C4-2B (cell line): ENCODE measurements around the gene DNLZ.

Source experiments
- H3K27ac ChIP-seq: fragments of 450-650 bp; 2 replicates; pipeline ENCODE4 v1.5.1; 2017
- ZFX ChIP-seq: fragments of 450-650 bp; IDR thresholded peaks from 2 replicates; pipeline ENCODE4 v1.6.1; 2017
- TF ChIP-seq, protein P1 (sequence below): fragments of 450-650 bp; conservative IDR thresholded peaks from 2 replicates; pipeline ENCODE4 v1.5.1; 2017; ENCODE audit warnings: mild to moderate bottlenecking

DNLZ gene

DNA sequence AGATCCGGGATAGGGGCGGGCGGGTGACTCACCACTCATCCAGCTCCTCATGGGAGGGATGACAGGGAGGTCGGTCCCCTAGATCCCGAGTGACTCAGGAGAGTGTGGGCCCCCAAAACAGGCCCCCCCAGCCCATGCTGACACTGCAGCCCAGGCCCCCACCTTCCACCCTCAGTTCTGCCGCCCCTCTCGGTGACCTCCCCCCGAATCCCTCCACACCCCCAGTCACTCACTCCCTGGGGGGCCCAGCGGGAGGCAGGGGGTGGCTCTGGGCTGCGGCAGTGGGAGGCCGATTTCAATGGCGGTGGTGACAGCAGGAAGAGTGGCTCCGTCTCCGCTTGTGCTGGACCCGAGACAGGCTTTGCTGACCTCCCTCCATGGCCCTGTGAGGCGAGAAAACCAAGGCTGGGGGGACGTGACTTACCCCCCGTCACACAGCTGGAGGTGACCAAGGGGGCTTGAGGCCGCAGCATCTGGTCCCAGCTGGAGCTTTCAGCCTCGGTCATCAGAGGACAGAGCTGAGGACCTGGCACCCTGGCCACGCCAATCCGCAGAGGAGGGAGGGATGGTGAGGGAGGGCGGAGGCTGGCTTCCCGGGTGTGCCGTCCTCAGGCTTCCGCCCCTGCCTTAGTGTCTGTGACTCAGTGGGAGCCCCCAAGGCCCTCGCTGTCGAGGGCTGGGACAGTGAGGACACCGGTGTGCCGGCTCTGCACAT lies 27.2 kb downstream of the DNLZ start:
- TF ChIP-seq ZFX: no peak
- TF ChIP-seq, protein P1, sequence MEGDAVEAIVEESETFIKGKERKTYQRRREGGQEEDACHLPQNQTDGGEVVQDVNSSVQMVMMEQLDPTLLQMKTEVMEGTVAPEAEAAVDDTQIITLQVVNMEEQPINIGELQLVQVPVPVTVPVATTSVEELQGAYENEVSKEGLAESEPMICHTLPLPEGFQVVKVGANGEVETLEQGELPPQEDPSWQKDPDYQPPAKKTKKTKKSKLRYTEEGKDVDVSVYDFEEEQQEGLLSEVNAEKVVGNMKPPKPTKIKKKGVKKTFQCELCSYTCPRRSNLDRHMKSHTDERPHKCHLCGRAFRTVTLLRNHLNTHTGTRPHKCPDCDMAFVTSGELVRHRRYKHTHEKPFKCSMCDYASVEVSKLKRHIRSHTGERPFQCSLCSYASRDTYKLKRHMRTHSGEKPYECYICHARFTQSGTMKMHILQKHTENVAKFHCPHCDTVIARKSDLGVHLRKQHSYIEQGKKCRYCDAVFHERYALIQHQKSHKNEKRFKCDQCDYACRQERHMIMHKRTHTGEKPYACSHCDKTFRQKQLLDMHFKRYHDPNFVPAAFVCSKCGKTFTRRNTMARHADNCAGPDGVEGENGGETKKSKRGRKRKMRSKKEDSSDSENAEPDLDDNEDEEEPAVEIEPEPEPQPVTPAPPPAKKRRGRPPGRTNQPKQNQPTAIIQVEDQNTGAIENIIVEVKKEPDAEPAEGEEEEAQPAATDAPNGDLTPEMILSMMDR: no peak
- H3K27ac ChIP-seq: no peak overlapping the region

DNA sequence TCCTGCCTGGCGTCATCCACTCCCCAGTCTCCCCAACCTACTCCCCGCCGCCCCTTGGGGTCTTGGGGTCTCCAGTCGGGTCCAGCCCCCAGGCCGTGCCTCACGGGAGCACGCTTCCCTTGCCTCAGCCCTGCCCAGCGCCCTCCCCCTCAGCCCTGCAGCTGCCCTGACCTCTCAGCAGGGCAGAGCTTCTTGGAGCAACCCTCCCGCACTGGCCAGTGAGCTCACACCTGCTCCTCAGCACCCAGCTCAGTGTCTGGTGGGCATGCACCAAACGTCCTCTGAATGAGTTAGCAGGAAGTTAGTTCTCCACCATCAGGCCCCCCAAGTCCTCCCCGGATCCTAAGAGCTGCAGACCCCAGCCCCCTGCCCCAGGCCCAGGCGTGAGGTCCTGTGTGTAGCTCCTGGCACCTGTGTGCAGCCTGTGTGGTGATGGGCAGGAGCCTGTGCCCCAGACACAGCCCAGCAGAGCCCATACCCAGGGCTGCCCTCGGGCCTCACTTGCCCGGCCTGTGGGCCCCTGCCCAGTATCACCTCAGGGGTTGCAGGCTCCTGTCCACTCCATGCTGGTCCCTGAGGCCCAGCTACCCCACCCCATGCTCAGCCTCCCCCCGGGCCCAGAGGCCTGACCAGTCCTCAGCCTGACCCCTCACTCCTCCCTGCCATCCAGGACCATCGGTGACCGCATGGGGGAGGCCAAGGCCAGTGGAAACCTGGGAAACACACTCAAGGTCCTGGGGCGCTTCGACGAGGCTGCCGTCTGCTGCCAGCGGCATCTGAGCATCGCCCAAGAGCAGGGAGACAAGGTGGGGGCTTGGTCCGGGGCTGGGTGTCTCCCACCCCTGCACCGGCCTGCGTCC lies 28.0 kb downstream of the DNLZ start:
- TF ChIP-seq ZFX: no peak
- TF ChIP-seq, protein P1: no peak
- H3K27ac ChIP-seq: no peak overlapping the region

DNA sequence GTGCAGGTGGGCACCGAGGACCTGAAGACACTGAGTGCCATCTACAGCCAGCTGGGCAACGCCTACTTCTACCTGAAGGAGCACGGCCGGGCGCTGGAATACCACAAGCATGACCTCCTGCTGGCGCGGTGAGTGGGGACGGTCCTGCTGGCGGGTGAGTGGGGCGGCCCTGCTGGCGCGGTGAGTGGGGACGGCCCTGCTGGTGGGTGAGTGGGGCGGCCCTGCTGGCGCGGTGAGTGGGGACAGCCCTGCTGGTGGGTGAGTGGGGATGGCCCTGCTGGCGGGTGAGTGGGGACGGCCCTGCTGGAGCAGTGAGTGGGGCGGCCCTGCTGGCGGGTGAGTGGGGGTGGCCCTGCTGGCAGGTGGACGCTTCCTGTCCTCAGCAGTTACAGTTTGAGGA lies 29.0 kb downstream of the DNLZ start:
- TF ChIP-seq, protein P1: no peak
- TF ChIP-seq ZFX: no peak
- no peak overlapping the region for H3K27ac ChIP-seq

DNA sequence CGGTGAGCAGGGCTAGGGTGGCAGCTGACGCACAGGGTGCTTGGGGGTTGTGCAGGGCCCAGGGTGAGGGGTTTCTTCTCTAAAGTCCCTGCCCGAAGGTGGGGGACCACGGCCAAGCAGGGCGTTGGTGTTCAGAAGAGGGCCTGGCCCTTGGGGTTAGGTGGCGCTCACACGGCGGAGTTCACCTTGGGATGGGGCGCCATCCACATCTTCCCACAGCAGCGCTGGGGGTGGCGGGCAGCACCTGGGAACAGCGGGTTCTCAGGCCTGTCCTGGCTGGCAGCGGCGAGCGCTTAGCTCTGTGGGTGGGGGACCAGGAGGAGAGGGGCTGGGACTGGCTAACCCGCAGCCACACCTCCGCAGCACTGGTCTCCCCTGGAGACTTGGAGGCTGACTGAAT lies 30.1 kb downstream of the DNLZ start:
- H3K27ac ChIP-seq: no peak overlapping the region
- TF ChIP-seq ZFX: no peak
- TF ChIP-seq, protein P1: no peak

DNA sequence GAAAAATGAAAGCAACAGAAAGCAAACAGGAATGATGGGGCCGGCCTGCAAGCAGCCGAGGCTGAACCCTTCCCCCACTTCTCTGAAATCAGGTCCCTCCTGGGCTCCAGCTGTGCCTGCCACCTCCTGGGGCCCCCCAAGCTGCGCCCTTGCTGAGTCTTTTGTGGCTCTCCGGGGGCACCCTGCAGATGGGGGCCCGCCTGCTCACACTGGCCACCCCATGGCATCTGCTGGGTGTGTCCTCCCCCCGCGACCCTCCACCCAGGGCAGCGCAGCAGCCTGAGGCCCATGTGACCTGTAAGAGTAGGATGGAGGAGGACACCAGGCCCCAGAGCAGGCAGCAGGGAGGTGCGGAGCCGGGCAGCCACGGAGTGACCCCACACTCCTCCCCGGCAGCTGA lies 30.5 kb downstream of the DNLZ start:
- no peak overlapping the region for H3K27ac ChIP-seq
- TF ChIP-seq, protein P1: no peak
- TF ChIP-seq ZFX: no peak

DNA sequence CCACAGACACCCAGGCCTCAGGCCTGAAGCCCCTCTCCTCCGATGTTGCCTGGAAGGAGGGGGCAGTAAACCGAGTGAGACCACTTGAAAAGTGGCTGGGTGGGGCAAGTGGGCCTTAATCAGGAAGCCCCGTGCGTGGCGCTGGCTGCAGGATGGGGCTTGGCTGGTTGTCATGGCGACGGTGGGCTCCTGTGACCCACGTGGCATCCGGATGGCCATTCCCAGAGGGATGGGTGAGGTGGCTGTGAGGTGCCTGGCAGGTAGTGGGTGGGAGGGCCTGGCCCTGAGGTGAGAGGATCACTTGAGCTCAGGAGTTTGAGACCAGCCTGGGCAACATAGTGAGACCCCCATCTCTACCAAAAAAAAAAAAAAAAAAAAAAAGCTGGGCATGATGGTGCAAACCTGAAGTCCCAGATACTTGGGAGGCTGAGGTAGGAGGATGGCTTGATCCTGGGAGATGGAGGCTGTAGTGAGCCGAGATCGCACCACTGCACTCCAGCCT lies 31.0 kb downstream of the DNLZ start:
- TF ChIP-seq, protein P1: no peak
- TF ChIP-seq ZFX: no peak
- H3K27ac ChIP-seq: no peak overlapping the region
